Skeletal muscle tissue (tissue), 4 donors: ENCODE measurements around the gene BTBD1. TPM values are rescaled to one million over a fixed set of nuclear protein-coding genes. Genes with fewer than 3 reads are reported as not detected.

Experiments used
- H3K27ac ChIP-seq: one replicate; pipeline ENCODE4 v1.7.0; 2013; ENCODE audit warnings: mild to moderate bottlenecking, low read depth, low read length, inconsistent platforms
- H3K27me3 ChIP-seq, 3 donors: one replicate each; pipeline ENCODE4 v1.7.0; 2013; ENCODE audit warnings: low read length in 3 of 3; ENCODE audit not compliant: control insufficient read depth in 3 of 3, insufficient read depth in 3 of 3
- H3K36me3 ChIP-seq, 3 donors: one replicate each; pipeline ENCODE4 v1.7.0; 2013; ENCODE audit warnings: low read length in 3 of 3; ENCODE audit not compliant: control insufficient read depth in 3 of 3, insufficient read depth in 3 of 3
- H3K4me1 ChIP-seq, 3 donors: one replicate each; pipeline ENCODE4 v1.7.0; 2013; ENCODE audit warnings: low read length in 3 of 3, mild to moderate bottlenecking in 3 of 3; ENCODE audit not compliant: control insufficient read depth in 3 of 3, insufficient read depth in 3 of 3
- H3K4me3 ChIP-seq, 3 donors: one replicate each; pipeline ENCODE4 v1.7.0; 2013; ENCODE audit warnings: low read length in 3 of 3
- H3K9ac ChIP-seq, 3 donors: one replicate each; pipeline ENCODE4 v1.7.0; 2013; ENCODE audit warnings: low read length in 3 of 3, mild to moderate bottlenecking in 3 of 3, moderate library complexity in 2 of 3, low read depth in 1 of 3
- H3K9me3 ChIP-seq, 3 donors: one replicate each; pipeline ENCODE4 v1.7.0; 2013; ENCODE audit warnings: low read length in 3 of 3; ENCODE audit not compliant: control insufficient read depth in 3 of 3
- total RNA-seq: library from RNA; depleted of rRNA; stranded (reverse); fragments of >200 nt; gene quantifications from one replicate; pipeline ENCODE4 v1.2.3, GENCODE V29; 2014
- donor health status: Osteomylitis.

Gene BTBD1
- total RNA-seq, 1 donor from 2014 or later, result 99.7 TPM

DNA sequence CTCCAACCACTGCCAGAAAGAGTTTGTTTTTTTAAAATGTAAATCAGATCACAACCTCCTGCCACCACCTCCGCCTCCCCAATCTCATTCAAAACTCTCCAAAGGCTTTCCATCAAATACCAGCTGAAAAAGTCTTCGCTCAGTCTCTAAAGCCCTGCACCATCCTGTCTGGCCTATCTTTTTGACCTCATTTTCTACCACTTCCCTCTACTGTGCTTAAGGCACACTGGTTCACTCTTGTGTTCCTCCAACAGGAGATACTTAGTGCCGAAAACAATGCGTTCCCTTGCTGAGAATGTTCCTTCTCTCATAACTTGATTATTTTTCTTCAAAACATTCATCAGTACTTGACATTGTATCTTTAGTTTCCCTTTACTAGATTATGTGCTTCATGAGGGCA is 3.5 kb downstream of the BTBD1 start:
- peaks cover 0 to 4% (median 3%) of the 10 kb centered on the region in 3 donors for H3K36me3 ChIP-seq
- peaks cover 20 to 43% (median 41%) of the 10 kb centered on the region in 3 donors for H3K4me1 ChIP-seq
- H3K9me3 ChIP-seq, result no peaks in the 10 kb centered on the region
- peak overlapping the region in 2 of 3 donors; percentile 93 to 95 for H3K9ac ChIP-seq
- H3K27me3 ChIP-seq, result no peaks in the 10 kb centered on the region
- peak overlapping the region; percentile 28 for H3K27ac ChIP-seq
- H3K4me3 ChIP-seq, result peak overlapping the region; percentile 36 to 98 (median 41)

DNA sequence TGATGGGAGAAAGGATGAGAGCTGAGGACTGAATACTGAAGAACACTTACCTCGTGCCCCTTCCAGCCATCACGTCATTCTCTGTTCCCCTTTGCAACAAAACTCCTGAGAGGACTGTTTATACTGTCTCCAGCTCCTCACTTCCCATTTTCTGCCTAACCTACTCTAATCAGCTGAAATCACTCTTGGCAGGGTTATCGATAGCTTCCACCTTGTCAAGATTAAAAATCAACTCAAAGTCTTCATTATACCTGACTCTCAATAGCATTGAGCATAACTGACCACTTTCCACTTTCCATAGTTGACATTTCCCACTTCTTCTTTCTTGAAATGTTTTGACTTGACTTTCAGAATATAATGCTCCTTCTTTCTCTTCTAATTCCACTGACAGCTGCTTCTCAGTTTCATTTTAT is 4.3 kb downstream of the BTBD1 start:
- peaks cover 23 to 47% (median 42%) of the 10 kb centered on the region in 3 donors for H3K4me1 ChIP-seq
- H3K4me3 ChIP-seq, result peak overlapping the region in 1 of 3 donors; percentile 15
- peak overlapping the region; percentile 28 for H3K27ac ChIP-seq
- no peaks in the 10 kb centered on the region for H3K27me3 ChIP-seq
- H3K9me3 ChIP-seq, result no peaks in the 10 kb centered on the region
- peaks cover 0 to 4% (median 3%) of the 10 kb centered on the region in 3 donors for H3K36me3 ChIP-seq
- H3K9ac ChIP-seq, result no peak overlapping the region

DNA sequence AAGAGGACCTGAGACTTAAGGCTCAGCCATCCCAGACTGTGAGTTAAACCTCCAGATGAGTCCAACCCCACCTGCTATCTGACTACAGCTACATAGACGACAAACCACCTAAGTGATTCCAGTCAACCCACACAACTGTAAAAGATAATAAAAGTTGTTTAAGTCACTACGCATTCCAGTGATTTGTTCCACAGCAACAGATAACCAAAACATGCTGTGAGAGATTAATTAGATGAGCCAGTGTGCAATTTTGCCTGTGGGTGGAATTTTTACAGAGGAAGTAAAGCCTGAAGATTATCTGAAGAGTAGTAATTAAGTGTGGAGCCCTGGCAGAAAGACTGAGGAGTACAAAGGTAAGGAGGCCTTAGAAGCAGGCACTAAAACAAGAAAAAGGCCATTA is 5.4 kb downstream of the BTBD1 start:
- no peak overlapping the region for H3K4me3 ChIP-seq
- no peak overlapping the region for H3K27ac ChIP-seq
- no peaks in the 10 kb centered on the region for H3K27me3 ChIP-seq
- H3K9me3 ChIP-seq, result no peaks in the 10 kb centered on the region
- peaks cover 23 to 45% (median 42%) of the 10 kb centered on the region in 3 donors for H3K4me1 ChIP-seq
- H3K9ac ChIP-seq, result no peak overlapping the region
- H3K36me3 ChIP-seq, result peaks cover 0 to 4% (median 3%) of the 10 kb centered on the region in 3 donors

DNA sequence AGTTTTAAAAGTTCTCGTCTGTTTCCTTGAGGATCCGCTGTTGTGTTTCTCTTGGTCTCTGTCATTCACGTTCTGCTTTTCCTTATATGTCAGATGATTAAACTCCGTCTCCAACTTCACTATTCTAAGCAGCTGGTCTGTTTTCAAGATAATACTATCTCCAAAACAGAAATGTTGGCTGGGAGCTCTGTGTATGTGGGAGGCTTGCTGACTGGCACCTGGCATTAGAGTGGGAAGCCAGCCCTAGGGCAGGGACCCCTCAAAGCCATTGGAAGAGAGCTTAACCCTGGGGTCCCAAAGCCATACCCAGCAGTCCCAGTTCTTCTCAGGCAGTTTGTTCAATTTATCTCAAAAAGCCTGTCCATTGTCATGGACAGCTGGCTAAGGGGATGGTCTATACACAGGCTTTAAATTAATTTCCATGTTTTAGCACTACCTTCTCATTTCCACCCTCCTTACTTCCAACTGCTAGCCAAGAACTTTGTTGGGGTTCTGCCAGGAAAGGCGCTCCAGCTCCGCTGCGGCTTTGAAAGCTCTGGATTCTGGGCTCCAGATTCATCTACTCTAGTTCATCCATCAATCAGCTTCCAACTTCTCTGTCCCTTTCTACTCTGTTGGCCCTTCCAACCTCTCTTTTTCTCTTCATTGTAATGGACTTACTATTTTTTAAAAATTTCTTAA is 9.2 kb downstream of the BTBD1 start:
- H3K27ac ChIP-seq, result peak overlapping the region; percentile 28
- peaks cover 11 to 34% (median 21%) of the 10 kb centered on the region in 3 donors for H3K4me1 ChIP-seq
- peak overlapping the region in 1 of 3 donors; percentile 10 for H3K9ac ChIP-seq
- no peak overlapping the region for H3K4me3 ChIP-seq
- H3K36me3 ChIP-seq, result peaks cover 4 to 18% (median 7%) of the 10 kb centered on the region in 3 donors
- no peaks in the 10 kb centered on the region for H3K9me3 ChIP-seq
- H3K27me3 ChIP-seq, result no peaks in the 10 kb centered on the region

DNA sequence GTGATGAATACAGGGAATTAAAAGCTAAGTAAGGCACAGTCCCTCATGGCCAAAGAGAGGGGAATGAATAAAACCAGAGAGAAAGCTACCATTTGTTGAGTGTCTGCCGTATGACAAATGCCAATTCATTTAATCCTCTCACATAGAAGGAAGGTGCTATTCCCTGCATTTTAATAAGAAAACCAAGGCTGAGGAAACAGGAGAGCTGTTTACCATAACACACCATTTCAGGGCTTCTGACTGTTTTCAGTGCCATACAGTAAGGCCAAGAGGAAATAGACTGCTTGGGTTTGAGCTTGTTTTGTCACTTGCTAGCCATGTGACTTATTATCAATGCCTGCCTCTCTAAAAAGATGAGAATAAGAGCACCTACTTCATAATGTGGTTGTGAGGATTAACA is 10.1 kb downstream of the BTBD1 start:
- Histone ChIP-seq H3K36me3 (peaks cover 4 to 18% (median 7%) of the 10 kb centered on the region in 3 donors), H3K4me3 (no peak overlapping the region), H3K9me3 (no peaks in the 10 kb centered on the region), H3K9ac (no peak overlapping the region), H3K4me1 (peaks cover 8 to 25% (median 16%) of the 10 kb centered on the region in 3 donors), H3K27ac (no peak overlapping the region), H3K27me3 (no peaks in the 10 kb centered on the region)

DNA sequence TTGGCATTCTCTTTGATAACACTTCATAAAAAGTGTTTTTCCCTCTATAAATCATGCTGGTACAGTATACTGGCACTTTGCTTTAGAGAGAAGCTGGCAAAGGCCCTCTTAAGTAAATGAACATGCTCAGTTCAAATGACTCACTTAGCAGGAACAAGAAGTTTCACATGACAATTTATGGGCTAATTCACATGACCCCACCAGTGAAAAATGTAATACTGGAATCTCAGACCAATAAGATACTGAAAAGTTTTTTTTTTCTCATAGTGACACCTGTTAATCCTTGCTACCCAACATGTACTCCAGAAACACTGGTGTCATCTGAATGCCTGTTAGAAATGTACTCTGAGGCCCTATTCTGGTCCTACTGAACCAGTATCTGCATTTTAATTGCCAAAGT is 13.9 kb downstream of the BTBD1 start:
- Histone ChIP-seq H3K4me1 (peaks cover 8 to 15% (median 10%) of the 10 kb centered on the region in 3 donors), H3K4me3 (no peak overlapping the region), H3K9me3 (no peaks in the 10 kb centered on the region), H3K9ac (no peak overlapping the region), H3K27ac (peak overlapping the region; percentile 52), H3K27me3 (no peaks in the 10 kb centered on the region), H3K36me3 (peaks cover 9 to 28% (median 10%) of the 10 kb centered on the region in 3 donors)

DNA sequence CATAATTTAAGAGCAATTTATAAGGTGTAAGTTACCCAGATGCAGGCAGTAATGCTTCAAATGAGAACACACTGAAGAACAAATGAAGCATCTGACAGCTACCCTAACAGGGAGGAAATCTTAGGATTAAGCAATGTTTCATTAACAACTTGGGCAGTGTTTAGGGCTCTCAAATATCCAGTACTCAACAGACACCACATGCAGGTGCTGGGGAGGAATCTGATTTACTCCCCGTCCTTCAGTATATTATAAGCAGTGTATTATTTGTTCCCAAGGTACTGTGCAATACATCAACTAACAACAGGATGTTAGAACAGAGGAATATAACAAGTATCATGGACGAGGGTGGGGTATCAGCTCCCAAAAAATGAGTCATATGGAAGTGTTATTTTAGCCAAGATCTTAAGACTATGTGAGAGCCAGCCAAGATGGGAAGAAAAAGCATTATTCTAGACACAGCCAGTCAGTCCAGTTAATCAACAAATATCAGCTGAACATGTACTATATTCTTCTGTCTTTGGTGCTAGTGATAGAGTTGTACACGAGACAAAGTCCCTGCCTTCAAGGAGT is 20.4 kb downstream of the BTBD1 start:
- Histone ChIP-seq H3K27ac (no peak overlapping the region), H3K36me3 (peaks cover 13 to 24% (median 19%) of the 10 kb centered on the region in 3 donors)

DNA sequence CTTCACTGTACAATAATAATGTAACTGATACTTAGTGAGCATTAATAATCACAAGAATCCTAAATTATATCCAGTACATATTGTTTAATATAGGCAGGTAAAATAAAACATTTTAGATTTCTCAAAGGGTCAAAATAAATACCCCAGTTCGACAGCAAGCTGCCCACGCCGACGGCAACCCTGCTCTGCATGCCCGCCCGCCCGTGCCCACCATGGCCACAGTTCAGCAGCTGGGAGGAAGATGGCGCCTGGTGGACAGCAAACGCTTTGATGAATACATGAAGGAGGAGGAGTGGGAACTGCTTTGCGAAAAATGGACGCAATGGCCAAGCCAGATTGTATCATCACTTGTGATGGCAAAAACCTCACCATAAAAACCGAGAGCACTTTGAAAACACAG is 22.9 kb downstream of the BTBD1 start:
- H3K27me3 ChIP-seq, result no peaks in the 10 kb centered on the region
- H3K9me3 ChIP-seq, result no peaks in the 10 kb centered on the region
- H3K36me3 ChIP-seq, result peaks cover 16 to 33% (median 26%) of the 10 kb centered on the region in 3 donors
- no peak overlapping the region for H3K4me3 ChIP-seq
- peaks cover 2 to 14% (median 10%) of the 10 kb centered on the region in 3 donors for H3K4me1 ChIP-seq
- no peak overlapping the region for H3K27ac ChIP-seq
- no peak overlapping the region for H3K9ac ChIP-seq

More for the DNA sequence above, 20.4 kb downstream of the BTBD1 start:
- no peak overlapping the region for H3K9ac ChIP-seq
- H3K27me3 ChIP-seq, result no peaks in the 10 kb centered on the region
- H3K4me1 ChIP-seq, result peaks cover 2 to 14% (median 10%) of the 10 kb centered on the region in 3 donors
- no peak overlapping the region for H3K4me3 ChIP-seq
- no peaks in the 10 kb centered on the region for H3K9me3 ChIP-seq

DNA sequence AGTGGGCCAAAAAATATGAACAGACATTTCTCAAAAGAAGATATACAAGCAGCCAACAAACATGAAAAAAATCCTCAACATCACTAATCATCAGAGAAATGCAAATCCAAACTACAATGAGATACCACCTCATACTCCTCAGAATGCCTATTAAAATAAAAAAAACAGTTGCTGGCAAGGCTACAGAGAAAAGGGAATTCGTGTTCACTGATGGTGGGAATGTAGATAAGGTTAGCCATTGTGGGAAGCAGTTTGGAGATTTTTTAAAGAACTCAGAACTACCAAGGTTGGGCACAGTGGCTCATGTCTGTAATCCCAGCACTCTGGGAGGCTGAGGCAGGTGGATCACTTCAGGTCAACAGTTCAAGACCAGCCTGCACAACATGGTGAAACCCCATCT is 27.8 kb downstream of the BTBD1 start:
- Histone ChIP-seq H3K9ac (no peak overlapping the region), H3K27ac (no peak overlapping the region), H3K36me3 (peaks cover 12 to 22% (median 20%) of the 10 kb centered on the region in 3 donors), H3K27me3 (no peaks in the 10 kb centered on the region), H3K4me1 (no peaks in the 10 kb centered on the region), H3K4me3 (no peak overlapping the region), H3K9me3 (no peaks in the 10 kb centered on the region)

DNA sequence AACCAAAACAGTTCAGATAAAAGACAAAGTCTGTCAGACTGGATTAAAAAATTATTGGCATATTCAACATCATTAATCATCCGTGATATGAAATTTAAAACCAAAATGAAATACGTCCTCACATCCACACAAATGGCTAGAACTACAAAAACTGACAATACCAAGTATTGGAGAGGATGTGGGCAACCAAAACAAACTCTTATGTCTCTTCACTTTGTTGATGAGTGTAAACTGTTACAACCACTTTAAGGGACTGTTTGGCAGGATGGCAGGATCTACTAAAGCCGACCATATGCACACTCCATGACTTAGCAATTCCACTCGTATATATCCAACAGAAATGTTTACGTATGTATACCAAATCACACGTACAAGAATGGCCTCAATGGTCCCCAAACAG is 30.8 kb downstream of the BTBD1 start:
- Histone ChIP-seq H3K9ac (no peak overlapping the region), H3K27ac (no peak overlapping the region), H3K4me3 (no peak overlapping the region), H3K27me3 (no peaks in the 10 kb centered on the region), H3K4me1 (no peaks in the 10 kb centered on the region), H3K9me3 (no peaks in the 10 kb centered on the region), H3K36me3 (peaks cover 3 to 15% (median 13%) of the 10 kb centered on the region in 3 donors)
